HG03066 (cell line): ENCODE data around the gene KAT6B.
"Not testable (repeated sequence)": the region's sequence is repeated elsewhere in the genome, so short reads cannot be mapped to it uniquely, and the experiment has no call there.

Source experiments
- ATAC-seq: cut with Tn5 transposase; IDR thresholded peaks from one replicate; pipeline ENCODE4 v1.9.1; 2021; ENCODE audit warnings: low read depth; ENCODE audit not compliant: unreplicated experiment

The KAT6B gene

GRCh38 chr10:75051308-75051707 is 224.9 kb downstream of the KAT6B start:
- no peak for ATAC-seq

GRCh38 chr10:75055896-75056406 is 229.6 kb downstream of the KAT6B start:
- not testable (repeated sequence) for ATAC-seq

- no peak for ATAC-seq
Observed at GRCh38 chr10:75057680-75058079, 231.3 kb downstream of the KAT6B start.

GRCh38 chr10:75058161-75058560 is 231.8 kb downstream of the KAT6B start:
- ATAC-seq = no peak

- ATAC-seq = no peak
Observed at GRCh38 chr10:75061709-75062505, 235.5 kb downstream of the KAT6B start.

- ATAC-seq = no peak
Observed at GRCh38 chr10:75062506-75063299, 236.3 kb downstream of the KAT6B start.

- ATAC-seq = no peak
Observed at GRCh38 chr10:75063461-75064230, 237.2 kb downstream of the KAT6B start.

- ATAC-seq = no peak
Observed at GRCh38 chr10:75065076-75065475, 238.7 kb downstream of the KAT6B start.

GRCh38 chr10:75066271-75066670 is 239.9 kb downstream of the KAT6B start:
- ATAC-seq = no peak

- no peak for ATAC-seq
Observed at GRCh38 chr10:75067272-75067671, 240.9 kb downstream of the KAT6B start.

- ATAC-seq = no peak
Observed at GRCh38 chr10:75068523-75068922, 242.1 kb downstream of the KAT6B start.

- ATAC-seq = no peak
Observed at GRCh38 chr10:75070476-75070875, 244.1 kb downstream of the KAT6B start.

- no peak for ATAC-seq
Observed at GRCh38 chr10:75070961-75071428, 244.6 kb downstream of the KAT6B start.

- no peak for ATAC-seq
Observed at GRCh38 chr10:75071756-75072155, 245.4 kb downstream of the KAT6B start.

- ATAC-seq = no peak
Observed at GRCh38 chr10:75072727-75073126, 246.3 kb downstream of the KAT6B start.

- no peak for ATAC-seq
Observed at GRCh38 chr10:75073442-75073841, 247.0 kb downstream of the KAT6B start.

GRCh38 chr10:75074711-75075445 is 248.5 kb downstream of the KAT6B start:
- ATAC-seq = no peak

- no peak for ATAC-seq
Observed at GRCh38 chr10:75076348-75076747, 249.9 kb downstream of the KAT6B start.

GRCh38 chr10:75079436-75080083 is 253.2 kb downstream of the KAT6B start:
- no peak for ATAC-seq

GRCh38 chr10:75080554-75080953 is 254.2 kb downstream of the KAT6B start:
- no peak for ATAC-seq
